WERI-Rb-1 (cell line): ENCODE measurements around the gene SERPINI1.

ENCODE experiments used
- DNase-seq: peaks from one replicate; pipeline ENCODE4 v3.0.0-alpha.2; 2020
- H3K27ac ChIP-seq: fragments of 250-450 bp; sonication (Bioruptor Pico); 2 replicates; pipeline ENCODE4 v1.5.1; 2020; ENCODE audit warnings: mild to moderate bottlenecking, moderate library complexity
- H3K27me3 ChIP-seq: fragments of 250-450 bp; sonication (Bioruptor Pico); 2 replicates; pipeline ENCODE4 v1.5.1; 2021; ENCODE audit warnings: mild to moderate bottlenecking, low read depth, moderate library complexity; ENCODE audit not compliant: insufficient read depth, severe bottlenecking
- H3K36me3 ChIP-seq: fragments of 250-450 bp; sonication (Bioruptor Pico); 2 replicates; pipeline ENCODE4 v1.5.1; 2020; ENCODE audit warnings: mild to moderate bottlenecking, moderate library complexity
- H3K4me3 ChIP-seq: 2 replicates; pipeline ENCODE4 v1.5.1; 2011; ENCODE audit warnings: low read depth, mild to moderate bottlenecking, control low read depth, low read length
- H3K9me3 ChIP-seq: fragments of 250-450 bp; sonication (Bioruptor Pico); 2 replicates; pipeline ENCODE4 v1.5.1; 2021; ENCODE audit warnings: mild to moderate bottlenecking, moderate library complexity; ENCODE audit not compliant: severe bottlenecking
- TF ChIP-seq, protein P1 (sequence below): IDR thresholded peaks from 2 replicates; pipeline ENCODE4 v1.5.1; 2011; ENCODE audit warnings: low read depth, mild to moderate bottlenecking, control low read depth, inconsistent platforms, low read length

Gene SERPINI1

DNA sequence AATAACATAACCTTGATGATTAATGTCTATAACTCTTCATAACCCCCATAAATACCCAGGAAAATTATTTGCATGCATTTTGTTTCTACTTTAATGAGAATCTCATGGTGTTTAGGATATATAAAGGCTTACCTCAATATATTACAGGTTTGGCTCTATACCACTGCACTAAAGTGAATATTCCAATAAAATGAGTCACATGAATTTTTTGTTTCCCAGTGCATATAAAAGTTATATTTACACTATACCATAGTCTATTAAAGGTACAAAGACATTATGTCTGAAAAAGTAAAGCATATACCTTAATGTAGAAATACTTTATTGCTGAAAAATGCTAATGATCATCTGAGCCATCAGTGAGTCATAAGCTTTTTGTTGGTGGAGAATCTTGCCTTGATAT is 74.7 kb downstream of the SERPINI1 start:
- no peaks in the 10 kb centered on the region for H3K27me3 ChIP-seq
- H3K27ac ChIP-seq = no peak overlapping the region
- no peak for DNase-seq
- TF ChIP-seq, protein P1, sequence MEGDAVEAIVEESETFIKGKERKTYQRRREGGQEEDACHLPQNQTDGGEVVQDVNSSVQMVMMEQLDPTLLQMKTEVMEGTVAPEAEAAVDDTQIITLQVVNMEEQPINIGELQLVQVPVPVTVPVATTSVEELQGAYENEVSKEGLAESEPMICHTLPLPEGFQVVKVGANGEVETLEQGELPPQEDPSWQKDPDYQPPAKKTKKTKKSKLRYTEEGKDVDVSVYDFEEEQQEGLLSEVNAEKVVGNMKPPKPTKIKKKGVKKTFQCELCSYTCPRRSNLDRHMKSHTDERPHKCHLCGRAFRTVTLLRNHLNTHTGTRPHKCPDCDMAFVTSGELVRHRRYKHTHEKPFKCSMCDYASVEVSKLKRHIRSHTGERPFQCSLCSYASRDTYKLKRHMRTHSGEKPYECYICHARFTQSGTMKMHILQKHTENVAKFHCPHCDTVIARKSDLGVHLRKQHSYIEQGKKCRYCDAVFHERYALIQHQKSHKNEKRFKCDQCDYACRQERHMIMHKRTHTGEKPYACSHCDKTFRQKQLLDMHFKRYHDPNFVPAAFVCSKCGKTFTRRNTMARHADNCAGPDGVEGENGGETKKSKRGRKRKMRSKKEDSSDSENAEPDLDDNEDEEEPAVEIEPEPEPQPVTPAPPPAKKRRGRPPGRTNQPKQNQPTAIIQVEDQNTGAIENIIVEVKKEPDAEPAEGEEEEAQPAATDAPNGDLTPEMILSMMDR = no peak
- H3K36me3 ChIP-seq = no peaks in the 10 kb centered on the region
- H3K9me3 ChIP-seq = no peaks in the 10 kb centered on the region
- H3K4me3 ChIP-seq = no peak overlapping the region

DNA sequence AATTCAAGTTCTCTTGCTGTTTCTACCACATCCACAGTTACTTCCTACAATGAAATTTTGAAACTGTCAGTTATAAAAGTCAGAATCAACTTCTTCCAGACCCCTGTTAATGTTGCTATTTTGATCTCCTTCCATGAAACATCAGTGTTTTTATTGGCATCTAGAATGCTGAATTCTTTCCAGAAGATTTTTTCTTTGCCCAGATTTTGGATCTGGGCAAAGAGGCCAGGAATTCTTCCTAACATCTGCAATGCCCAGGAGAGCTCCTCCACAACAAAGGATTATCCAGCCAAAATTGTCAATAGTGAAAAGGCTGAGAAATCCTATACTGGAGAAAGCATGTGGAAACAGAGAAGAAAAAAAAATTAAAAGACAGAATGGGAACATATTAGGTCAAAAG is 75.5 kb downstream of the SERPINI1 start:
- H3K27ac ChIP-seq = no peak overlapping the region
- DNase-seq = no peak
- no peak overlapping the region for H3K4me3 ChIP-seq
- no peaks in the 10 kb centered on the region for H3K27me3 ChIP-seq
- no peaks in the 10 kb centered on the region for H3K36me3 ChIP-seq
- H3K9me3 ChIP-seq = no peaks in the 10 kb centered on the region
- TF ChIP-seq, protein P1 = no peak

DNA sequence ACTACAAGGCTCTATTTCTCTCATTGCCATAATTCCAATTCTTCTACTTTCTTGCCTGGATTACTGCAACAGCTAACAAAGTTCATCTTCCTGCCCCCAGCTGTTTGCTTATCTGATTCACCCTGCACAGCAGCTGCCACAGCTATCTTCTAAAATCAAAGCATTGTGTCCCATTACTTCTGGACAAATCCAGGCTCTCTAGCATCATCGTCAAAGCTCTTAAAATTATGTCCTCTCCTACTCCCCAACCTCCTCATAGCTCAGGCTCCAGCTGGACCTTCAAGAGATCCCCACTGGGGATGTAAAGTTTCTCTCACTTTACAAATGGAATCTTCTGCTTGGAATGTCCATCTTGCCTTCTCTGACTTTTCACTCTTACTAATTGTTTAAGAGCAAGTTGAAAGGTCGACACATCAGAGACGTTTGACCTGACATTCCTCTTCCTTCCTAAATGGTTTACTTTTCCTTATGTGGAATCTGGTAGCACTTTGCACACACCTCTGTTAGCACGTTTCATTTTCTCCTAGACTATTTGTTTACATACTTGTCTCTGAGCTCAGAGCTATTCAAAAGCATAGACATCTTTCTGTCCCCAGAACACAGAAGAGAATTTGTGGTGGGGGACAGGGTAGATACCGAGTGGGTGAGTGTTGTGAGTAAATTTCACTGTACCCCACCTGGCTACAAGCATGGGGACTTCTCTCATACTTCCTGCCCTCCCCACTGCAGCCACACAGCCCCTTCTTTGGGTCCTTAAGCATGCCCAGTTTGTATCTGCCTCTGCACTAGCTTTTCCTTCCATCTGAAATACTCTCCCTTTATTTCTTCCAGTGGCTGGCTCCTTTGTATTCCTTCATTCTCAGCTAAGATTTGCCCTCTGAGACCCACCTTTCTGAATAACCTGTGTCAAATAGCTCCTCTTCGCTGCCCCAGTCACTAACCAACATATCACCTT is 77.9 kb downstream of the SERPINI1 start:
- Histone ChIP-seq H3K27me3 (no peaks in the 10 kb centered on the region), H3K27ac (no peak overlapping the region), H3K36me3 (no peaks in the 10 kb centered on the region), H3K4me3 (no peak overlapping the region), H3K9me3 (no peaks in the 10 kb centered on the region)
- TF ChIP-seq, protein P1 = no peak
- peak; percentile 16 for DNase-seq

DNA sequence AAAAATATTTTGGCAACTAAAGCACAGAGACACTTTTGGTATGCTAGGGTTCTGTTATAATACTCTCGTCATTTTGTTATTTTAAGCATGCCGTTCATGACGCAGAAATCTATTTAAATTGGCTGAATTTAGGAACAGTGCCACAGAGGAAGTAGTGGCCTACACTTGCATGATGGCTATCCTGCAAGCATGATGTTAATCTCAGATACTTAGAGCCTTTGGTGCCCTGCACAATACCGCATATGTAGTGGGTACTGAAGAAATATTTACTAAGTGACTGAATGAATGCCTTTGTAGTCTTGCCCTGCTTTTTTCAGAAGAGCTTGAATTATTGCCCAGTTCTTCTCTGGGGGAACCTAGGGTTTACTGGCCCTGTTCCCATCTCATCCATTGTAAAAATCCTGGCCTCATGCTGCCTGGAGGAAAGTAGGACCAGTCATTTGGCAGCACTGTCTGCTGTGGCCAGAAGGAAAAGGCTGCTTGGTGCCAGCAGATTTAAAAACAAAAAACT is 79.0 kb downstream of the SERPINI1 start:
- H3K4me3 ChIP-seq = no peak overlapping the region
- no peaks in the 10 kb centered on the region for H3K9me3 ChIP-seq
- no peaks in the 10 kb centered on the region for H3K27me3 ChIP-seq
- H3K36me3 ChIP-seq = no peaks in the 10 kb centered on the region
- TF ChIP-seq, protein P1 = no peak
- H3K27ac ChIP-seq = no peak overlapping the region
- no peak for DNase-seq

DNA sequence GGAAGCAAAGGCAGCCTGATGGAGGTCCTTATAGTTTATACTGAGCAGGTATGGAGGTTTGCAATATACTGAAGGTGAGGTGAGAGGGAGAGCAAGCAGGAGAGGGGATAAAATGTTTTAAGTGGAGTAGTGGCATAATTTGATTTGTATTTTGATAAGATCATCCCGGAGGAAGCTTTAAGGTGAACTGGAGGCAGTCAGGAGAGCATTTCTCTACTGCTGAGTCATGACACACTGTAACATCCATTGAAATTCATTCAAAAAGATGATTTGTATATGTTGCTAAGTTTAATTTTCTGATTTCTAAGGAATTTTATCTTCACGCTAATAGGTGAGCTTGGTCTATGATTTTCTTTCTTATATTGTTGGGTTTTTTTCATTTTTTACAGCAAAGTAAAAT is 81.4 kb downstream of the SERPINI1 start:
- DNase-seq = no peak
- TF ChIP-seq, protein P1 = no peak
- Histone ChIP-seq H3K36me3 (no peaks in the 10 kb centered on the region), H3K4me3 (no peak overlapping the region), H3K27me3 (no peaks in the 10 kb centered on the region), H3K27ac (no peak overlapping the region), H3K9me3 (no peaks in the 10 kb centered on the region)
